ENCODE measurements around the gene ASB14.
"Not testable (repeated sequence)": the region's sequence is repeated elsewhere in the genome, so short reads cannot be mapped to it uniquely, and the experiment has no call there.

The ASB14 gene

GRCh38 chr3:57292159-57292896 lies at the start of gene ASB14:
ASB14 (minus strand) TSS chr3:57292685; CDS start chr3:57292033, 652 bp downstream.
- in situ Hi-C loops (cut with MboI; ENCODE audit: low sequenced_read_pairs) = no loop called here

- in situ Hi-C loops (cut with MboI; ENCODE audit: low sequenced_read_pairs) = not testable (repeated sequence)
Measured at GRCh38 chr3:57339071-57339642, 46.7 kb upstream of the ASB14 start.

GRCh38 chr3:57338272-57339070 lies 46.0 kb upstream of the ASB14 start:
- in situ Hi-C loops (cut with MboI; ENCODE audit: low sequenced_read_pairs) = not testable (repeated sequence)

- in situ Hi-C loops (cut with MboI; ENCODE audit: low sequenced_read_pairs) = no loop called here
Measured at GRCh38 chr3:57335283-57335938, 42.9 kb upstream of the ASB14 start.

- in situ Hi-C loops (cut with MboI; ENCODE audit: low sequenced_read_pairs) = no loop called here
Measured at GRCh38 chr3:57331078-57331610, 38.7 kb upstream of the ASB14 start.

GRCh38 chr3:57326498-57326897 lies 34.0 kb upstream of the ASB14 start:
- in situ Hi-C loops (cut with MboI; ENCODE audit: low sequenced_read_pairs) = not testable (repeated sequence)

- in situ Hi-C loops (cut with MboI; ENCODE audit: low sequenced_read_pairs) = no loop called here
Measured at GRCh38 chr3:57314204-57314603, 21.7 kb upstream of the ASB14 start.

GRCh38 chr3:57309769-57310360 lies 17.4 kb upstream of the ASB14 start:
- in situ Hi-C loops (cut with MboI; ENCODE audit: low sequenced_read_pairs) = no loop called here

- in situ Hi-C loops (cut with MboI; ENCODE audit: low sequenced_read_pairs) = not testable (repeated sequence)
Measured at GRCh38 chr3:57303520-57303919, 11.0 kb upstream of the ASB14 start.

- in situ Hi-C loops (cut with MboI; ENCODE audit: low sequenced_read_pairs) = no loop called here
Measured at GRCh38 chr3:57298041-57298440, 5.6 kb upstream of the ASB14 start.

- in situ Hi-C loops (cut with MboI; ENCODE audit: low sequenced_read_pairs) = no loop called here
Measured at GRCh38 chr3:57292897-57293526, 527 bp upstream of the ASB14 start.

GRCh38 chr3:57288403-57288802 lies 4.1 kb downstream of the ASB14 start:
- in situ Hi-C loops (cut with MboI; ENCODE audit: low sequenced_read_pairs) = no loop called here

- in situ Hi-C loops (cut with MboI; ENCODE audit: low sequenced_read_pairs) = no loop called here
Measured at GRCh38 chr3:57287205-57287604, 5.3 kb downstream of the ASB14 start.

GRCh38 chr3:57283334-57283733 lies 9.2 kb downstream of the ASB14 start:
- in situ Hi-C loops (cut with MboI; ENCODE audit: low sequenced_read_pairs) = no loop called here

GRCh38 chr3:57281715-57282114 lies 10.8 kb downstream of the ASB14 start:
- in situ Hi-C loops (cut with MboI; ENCODE audit: low sequenced_read_pairs) = no loop called here

- in situ Hi-C loops (cut with MboI; ENCODE audit: low sequenced_read_pairs) = no loop called here
Measured at GRCh38 chr3:57279685-57280084, 12.8 kb downstream of the ASB14 start.

- in situ Hi-C loops (cut with MboI; ENCODE audit: low sequenced_read_pairs) = no loop called here
Measured at GRCh38 chr3:57278237-57278636, 14.2 kb downstream of the ASB14 start.

- in situ Hi-C loops (cut with MboI; ENCODE audit: low sequenced_read_pairs) = no loop called here
Measured at GRCh38 chr3:57275393-57275792, 17.1 kb downstream of the ASB14 start.

- in situ Hi-C loops (cut with MboI; ENCODE audit: low sequenced_read_pairs) = no loop called here
Measured at GRCh38 chr3:57274845-57275244, 17.6 kb downstream of the ASB14 start.

GRCh38 chr3:57268416-57268815 lies 24.1 kb downstream of the ASB14 start:
- in situ Hi-C loops (cut with MboI; ENCODE audit: low sequenced_read_pairs) = no loop called here
